Sigmoid colon (tissue), 4 donors: ENCODE results near the gene SPOCD1.

Source experiments
- EP300 ChIP-seq, 4 donors: sonication (generic); formaldehyde crosslinking; IDR thresholded peaks; one replicate each; pipeline ENCODE4 v1.6.1; 2017; ENCODE audit warnings: antibody characterized with exemption in 4 of 4
- TF ChIP-seq, protein P1 (sequence below), 4 experiments: fragments of 450-650 bp in 3 of 4; fragments of 200-600 bp in 1 of 4; IDR thresholded peaks; one replicate each; pipeline ENCODE4 v1.5.1; 2016 to 2019; ENCODE audit warnings: antibody characterized with exemption in 4 of 4, mild to moderate bottlenecking in 3 of 4, moderate library complexity in 2 of 4

DNA sequence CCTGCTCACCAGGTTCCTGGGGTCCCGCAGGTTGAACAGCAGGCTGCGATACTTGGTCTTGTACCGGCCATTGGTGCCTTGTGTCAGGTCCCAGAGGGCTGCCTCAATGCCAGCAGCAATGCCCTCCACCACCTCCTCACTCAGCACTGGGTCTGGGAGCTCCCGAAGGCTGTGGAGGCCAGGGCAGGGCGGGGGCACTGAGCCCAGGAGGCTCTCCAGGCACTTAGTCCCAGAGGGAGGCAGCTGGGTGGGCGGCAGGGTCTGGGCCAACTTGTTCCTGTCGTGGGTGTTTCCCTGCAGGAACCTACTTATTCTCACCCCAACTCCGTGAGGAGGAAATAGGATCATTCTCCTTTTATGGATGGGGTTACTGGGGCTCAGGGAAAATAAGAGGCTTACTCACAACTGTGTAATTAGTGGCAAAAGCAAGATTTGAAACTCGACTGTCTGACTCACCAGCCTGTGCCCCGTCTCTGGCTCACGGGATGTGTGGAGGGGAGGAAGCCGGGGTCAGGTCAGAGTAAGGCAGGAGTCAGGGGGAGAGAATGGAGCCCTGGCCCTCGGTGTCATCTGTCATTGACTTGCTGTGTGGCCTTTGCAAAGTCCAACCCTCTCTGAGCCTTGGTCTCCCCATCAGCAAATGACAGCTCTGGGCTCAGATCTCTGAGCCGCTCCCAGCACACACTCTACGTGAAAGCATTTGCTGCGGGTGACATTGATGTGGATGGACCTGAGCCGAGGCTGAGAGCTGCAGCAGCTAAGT lies 17.2 kb downstream of the SPOCD1 start:
- TF ChIP-seq, protein P1, sequence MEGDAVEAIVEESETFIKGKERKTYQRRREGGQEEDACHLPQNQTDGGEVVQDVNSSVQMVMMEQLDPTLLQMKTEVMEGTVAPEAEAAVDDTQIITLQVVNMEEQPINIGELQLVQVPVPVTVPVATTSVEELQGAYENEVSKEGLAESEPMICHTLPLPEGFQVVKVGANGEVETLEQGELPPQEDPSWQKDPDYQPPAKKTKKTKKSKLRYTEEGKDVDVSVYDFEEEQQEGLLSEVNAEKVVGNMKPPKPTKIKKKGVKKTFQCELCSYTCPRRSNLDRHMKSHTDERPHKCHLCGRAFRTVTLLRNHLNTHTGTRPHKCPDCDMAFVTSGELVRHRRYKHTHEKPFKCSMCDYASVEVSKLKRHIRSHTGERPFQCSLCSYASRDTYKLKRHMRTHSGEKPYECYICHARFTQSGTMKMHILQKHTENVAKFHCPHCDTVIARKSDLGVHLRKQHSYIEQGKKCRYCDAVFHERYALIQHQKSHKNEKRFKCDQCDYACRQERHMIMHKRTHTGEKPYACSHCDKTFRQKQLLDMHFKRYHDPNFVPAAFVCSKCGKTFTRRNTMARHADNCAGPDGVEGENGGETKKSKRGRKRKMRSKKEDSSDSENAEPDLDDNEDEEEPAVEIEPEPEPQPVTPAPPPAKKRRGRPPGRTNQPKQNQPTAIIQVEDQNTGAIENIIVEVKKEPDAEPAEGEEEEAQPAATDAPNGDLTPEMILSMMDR (IDR thresholded peaks at IDR 0.05) = no peak
- no peak for TF ChIP-seq EP300 (IDR thresholded peaks at IDR 0.05)
